CD4-positive, alpha-beta T cell treated with Interleukin-1 beta for 1 hour (primary cell): ENCODE measurements around the gene SMURF2.
A peak's percentile ranks its signal among the peaks of the same experiment; 100 is the strongest.
"Not testable (repeated sequence)": the region's sequence is repeated elsewhere in the genome, so short reads cannot be mapped to it uniquely, and the experiment has no call there.

Source experiments
- DNase-seq, 2 donors: peaks; one replicate each; pipeline ENCODE4 v3.0.0-alpha.2; 2020 to 2022

SMURF2 gene

DNA sequence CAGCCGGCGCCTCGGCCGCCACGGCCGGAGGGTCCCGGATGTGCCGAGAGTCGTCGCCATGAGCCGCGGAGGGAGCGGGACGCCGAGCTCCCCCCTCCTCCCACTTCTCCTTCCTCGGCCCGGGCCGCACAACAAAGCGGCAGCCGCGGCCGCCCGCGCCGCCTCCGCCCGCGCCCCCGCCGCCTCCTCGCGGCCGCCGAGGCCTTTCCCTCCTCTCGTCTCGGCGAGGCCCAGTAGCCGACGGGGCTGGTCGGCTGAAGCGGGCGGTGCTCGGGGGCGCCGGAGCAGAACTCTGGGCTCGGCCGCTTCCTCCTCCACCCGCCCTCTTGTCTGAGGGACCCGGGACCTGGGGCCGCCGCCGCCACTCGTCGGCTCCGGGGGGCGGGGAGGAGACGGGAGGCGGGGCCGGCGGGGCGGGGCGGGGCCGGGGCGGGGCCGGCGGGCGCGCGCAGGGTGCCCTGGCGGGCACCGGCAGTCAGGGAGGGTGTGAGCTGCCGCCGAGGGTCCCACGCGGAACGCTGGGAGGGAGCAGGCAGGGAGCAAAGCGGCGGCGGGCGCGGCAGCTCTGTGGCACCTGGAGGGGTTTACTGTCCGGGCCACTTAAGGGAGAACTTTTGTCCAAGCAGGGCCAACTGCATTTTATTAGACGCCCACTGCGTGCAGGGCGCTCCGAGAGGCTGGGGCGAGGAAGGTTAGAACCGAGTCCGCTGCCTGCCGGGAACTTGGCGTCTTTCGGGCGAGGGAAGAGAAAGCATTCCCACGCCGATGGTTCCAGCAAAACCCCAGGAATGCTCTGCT lies at the start of gene SMURF2:
SMURF2 (minus strand) TSS at position 332 of the 798 bp plus-strand sequence. CDS start 427 bp downstream, outside the sequence.
- peak; percentile 85 to 86 for DNase-seq

DNA sequence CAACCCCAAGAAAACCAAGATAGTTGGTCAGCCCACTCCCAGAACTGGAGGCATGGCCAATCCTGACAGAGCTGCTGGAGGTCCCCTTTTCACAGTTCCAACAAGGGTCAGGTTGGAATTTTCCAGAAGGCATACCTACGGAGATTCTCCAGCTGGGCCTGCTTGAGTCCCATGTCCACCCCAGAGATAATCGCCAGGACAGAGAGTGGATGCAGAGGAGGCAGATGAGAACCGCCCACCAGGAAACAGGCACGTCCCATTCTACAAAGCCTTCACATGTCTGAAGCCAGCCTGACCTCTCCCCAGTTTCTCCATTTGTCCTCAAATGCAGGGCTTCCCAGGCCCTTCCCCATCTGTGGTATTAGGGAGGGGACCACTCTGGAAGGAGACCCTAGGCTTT lies 47.4 kb upstream of the SMURF2 start:
- no peak for DNase-seq

DNA sequence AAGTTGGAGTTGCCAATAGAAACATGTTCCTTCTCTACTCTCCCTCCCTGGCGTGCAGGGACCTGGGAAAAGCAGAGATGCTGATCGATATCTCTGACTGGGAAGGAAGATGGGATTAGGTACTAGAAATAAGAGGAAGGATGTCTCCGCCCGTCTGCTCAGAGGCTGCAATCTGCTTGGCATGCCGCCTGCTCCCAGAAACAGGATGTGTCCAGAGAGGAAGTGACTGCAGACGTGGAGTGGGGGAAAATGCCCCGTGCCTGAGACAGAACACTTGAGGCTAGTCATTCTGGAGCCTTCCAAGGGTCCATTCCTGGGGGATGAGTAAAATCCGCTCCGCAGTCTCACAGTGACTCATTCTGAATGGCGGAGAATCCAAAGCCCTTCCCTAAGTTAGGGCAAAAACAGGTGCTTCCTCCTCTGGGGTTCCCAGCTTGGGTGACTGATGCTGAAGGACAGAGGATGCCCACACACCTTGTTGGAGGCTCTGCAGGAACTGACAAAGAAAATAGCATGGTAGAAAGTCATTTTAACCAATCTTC lies 45.0 kb upstream of the SMURF2 start:
- DNase-seq, result peak in 1 of 2 donors; percentile 36

DNA sequence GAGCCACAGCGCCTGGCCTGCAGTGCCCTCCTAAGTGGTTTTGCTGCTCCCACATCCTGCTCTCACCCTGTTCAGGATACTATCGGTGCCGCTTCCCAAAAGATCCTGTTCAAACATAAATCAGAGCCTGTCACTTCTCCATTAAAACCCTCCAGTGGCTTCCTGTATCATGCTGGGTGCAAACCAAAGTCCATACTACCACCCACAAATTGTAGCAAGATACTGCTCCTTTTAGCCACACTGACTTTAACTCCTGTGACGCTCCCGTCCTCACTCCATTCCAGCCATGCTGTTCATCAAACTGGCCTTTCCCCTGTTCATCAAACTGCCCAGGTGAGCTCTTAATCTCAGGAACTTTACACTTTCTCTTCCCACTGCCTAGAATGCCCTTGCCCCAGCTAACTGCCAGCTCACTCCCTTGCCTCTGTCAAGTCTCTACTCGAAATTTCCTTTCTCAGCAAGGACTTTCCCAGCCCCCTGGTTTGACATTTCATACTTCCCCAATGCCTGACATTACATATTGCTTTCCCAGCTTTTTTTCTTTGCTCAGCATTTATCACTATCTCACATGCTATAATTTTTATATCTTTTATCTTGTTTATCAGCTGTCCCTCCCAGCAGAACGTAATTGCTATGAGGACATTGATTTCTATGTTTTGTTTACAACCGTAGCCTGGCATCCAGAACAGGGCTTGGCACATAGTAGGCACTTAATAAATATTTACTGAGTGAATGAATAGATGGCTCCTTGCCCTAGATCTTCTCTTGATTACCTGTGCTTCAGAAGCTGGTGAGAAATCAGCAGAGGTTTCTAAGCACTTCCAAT lies 44.3 kb upstream of the SMURF2 start:
- no peak for DNase-seq

DNA sequence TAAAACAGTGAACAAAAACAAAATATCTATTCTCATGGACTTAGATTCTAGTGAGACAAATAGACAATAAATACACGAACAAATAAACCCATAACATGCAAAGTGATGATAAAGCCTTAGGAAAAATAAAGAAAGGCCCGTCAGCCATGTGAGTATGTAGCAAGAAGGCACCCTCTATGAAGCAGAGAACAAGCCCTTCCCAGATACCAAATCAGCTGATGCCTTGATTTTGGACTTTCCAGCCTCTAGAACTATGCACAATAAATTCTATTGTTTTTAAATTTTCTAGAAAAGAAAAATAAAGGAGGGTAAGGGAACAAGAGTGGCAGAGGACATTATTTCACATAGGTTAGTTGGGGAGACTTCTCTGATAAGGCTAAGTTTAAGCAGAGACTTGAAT lies 40.7 kb upstream of the SMURF2 start:
- DNase-seq, result no peak

DNA sequence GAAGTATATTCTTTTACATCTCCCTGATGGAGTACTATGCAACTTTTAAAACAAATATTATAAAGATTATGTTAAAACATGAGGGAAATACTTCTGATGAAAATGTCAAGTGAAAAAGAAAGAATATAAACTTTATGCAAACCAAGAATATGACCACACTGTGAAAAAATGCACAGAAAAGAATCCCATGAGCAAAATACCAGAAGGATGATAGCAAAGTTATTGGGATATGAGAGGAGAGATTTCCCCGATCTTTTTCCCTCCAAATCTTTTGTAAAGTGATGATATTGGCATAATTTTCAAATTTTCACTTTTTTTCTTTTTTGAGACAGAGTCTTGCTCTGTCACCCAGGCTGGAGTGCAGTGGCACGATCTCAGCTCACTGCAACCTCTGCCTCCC lies 36.6 kb upstream of the SMURF2 start:
- no peak for DNase-seq

DNA sequence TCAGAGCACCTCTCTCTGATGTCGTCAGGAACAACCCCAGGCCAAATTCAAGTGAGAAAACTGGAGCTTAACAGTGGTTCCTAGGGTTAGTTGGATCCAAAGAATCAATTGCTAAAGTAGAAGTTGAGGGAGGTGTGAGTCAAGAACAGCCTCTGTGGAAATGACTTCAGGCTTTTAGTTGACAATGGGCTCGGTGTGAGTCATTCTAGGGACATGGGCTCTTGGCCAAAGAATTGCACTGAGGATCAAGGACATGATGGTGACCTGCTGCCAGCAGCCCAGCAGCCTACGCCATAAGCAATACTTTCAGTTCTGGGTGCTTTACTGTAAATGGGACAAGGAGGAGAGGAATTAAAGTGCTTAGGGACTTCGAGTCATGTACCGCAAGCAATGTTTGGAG lies 32.1 kb upstream of the SMURF2 start:
- peak in 1 of 2 donors; percentile 30 for DNase-seq

DNA sequence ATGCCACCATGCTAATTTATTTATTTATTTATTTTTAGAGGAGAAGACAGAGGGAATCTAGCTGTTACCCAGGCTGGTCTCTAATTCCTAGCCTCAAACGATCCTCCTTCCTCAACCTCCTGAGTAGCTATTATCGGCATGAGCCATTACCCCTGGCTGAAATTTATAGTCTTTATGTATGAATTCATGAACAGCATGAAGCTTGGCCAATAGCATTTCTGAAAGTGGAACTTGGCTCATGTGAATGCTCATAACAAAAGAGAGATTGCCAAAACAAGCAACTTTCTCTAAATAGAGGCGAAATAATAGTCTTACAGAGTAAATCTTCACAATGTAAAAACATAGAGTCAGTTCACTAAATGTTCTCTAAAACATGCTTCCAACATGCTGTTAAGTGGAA lies 30.1 kb upstream of the SMURF2 start:
- DNase-seq, result no peak

DNA sequence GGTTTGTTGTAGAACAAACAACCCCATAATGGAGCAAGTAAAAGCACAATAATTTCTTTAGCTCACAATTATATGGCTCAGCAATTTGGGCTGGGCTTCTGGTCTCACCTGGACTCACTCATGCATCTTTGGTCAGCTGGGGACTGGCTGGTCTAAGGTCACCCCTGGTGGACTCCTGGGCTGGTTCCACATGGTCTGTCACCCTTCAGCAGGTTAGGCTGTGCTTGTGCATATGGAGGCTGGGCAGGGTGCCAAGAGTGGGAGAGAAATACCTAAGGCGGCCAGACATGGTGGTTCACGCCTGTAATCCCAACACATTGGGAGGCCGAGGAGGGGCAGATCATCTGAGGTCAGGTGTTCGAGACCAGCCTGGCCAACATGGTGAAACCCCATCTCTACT lies 27.0 kb upstream of the SMURF2 start:
- no peak for DNase-seq

DNA sequence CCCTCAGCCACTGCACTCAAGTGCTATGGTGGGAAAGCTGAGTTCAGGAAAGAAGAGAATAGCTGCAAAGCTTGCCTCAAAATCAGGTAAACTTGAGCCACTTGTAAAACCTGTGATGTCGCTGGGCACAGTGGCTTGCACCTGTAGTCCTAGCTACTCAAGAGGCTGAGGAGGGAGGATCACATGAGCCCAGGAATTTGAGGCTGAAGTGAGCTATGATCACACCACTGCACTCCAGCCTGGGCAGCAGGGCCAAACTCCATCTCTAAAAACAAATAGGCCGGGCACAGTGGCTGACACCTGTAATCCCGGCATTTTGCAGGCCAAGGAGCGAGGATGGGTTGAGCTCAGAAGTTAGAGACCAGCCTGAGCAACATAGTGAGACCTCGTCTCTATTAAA lies 26.4 kb upstream of the SMURF2 start:
- no peak for DNase-seq

DNA sequence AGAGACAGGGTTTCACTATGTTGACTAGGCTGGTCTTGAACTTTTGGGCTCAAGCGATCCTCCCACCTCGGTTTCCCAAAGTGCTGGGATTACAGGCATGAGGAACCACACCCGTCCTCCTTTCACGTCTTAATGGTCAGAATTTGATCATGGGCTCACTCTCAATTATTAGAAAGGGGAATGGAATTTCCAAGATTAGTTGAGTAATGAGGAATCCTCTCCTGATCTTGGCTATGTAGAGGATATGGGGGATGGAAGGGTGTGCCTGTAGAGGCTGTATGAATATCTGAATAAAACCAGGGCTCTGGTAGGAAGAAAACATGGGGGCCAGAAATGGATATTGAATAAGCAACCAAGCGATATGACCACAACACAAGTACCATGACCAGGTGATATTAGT lies 25.9 kb upstream of the SMURF2 start:
- no peak for DNase-seq

DNA sequence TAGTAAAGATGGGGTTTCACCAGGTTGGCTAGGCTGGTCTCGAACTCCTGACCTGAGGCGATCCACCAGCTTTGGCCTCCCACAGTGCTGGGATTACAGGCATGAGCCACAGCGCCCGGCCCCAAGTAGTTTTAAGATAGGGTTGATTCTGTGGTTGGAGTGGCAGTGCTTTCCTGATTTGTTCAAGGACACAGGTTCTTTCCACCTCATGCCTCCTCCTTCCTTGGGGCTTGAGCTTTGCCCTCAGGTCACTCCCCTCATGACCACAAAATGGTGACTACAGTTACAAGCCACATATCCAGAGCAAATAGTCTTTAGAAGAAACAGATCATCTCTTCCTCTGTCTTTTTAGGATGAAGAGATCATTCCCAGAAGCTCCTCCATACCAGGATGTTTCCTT lies 25.3 kb upstream of the SMURF2 start:
- no peak for DNase-seq

DNA sequence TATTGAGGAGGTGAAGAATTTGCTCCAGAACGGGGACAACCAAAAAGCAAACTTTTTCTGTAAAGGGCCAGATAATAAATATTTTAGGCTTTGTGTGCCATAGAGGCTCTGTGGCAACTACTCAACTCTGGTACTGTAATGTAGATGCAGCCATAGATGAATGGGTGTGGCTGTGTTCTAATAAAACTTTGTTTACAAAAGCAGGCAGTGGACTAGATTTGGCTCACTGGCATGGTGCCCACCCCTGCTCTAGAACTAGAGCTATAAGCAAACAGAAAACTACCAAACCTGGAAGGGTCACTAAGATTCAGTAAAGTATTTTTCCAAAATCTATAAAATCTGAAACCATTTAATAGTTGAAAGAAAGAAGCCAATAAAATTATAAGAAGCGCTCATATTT lies 24.6 kb upstream of the SMURF2 start:
- no peak for DNase-seq

DNA sequence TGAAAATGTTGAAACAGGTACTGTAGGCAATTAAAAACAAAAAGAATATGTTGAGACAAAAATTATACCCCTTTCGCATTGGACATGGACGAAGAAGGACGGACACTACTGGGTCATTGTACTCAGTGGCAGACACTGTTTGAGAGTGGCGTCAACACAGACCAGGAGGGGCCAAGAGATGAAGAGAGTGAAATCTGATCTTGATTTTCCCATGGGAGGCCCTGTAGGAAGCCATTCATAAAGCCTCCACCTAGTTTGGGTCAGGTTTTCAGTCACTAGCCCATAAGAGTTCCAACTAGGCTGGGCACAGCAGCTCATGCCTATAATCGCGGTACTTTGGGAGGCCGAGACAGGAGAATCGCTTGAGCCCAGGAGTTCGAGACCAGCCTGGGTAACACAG lies 23.6 kb upstream of the SMURF2 start:
- no peak for DNase-seq

DNA sequence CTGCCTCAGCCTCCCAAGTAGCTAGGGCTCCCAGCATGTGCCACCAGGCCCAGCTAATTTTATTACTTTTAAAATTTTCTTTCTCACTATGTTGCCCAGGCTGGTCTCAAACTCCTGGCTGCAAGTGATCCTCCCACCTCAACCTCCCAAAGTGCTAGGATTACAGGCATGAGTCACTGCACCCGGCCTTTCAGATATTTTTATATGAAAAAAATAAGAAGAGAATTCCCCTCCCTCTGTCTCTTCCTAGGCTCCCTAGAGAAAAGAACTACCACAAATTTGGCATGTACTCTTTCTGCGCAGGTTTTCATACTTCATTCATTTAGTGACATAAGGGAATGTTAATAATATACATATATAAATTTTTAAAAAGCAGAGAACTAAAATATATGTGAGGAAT lies 21.7 kb upstream of the SMURF2 start:
- DNase-seq, result no peak

DNA sequence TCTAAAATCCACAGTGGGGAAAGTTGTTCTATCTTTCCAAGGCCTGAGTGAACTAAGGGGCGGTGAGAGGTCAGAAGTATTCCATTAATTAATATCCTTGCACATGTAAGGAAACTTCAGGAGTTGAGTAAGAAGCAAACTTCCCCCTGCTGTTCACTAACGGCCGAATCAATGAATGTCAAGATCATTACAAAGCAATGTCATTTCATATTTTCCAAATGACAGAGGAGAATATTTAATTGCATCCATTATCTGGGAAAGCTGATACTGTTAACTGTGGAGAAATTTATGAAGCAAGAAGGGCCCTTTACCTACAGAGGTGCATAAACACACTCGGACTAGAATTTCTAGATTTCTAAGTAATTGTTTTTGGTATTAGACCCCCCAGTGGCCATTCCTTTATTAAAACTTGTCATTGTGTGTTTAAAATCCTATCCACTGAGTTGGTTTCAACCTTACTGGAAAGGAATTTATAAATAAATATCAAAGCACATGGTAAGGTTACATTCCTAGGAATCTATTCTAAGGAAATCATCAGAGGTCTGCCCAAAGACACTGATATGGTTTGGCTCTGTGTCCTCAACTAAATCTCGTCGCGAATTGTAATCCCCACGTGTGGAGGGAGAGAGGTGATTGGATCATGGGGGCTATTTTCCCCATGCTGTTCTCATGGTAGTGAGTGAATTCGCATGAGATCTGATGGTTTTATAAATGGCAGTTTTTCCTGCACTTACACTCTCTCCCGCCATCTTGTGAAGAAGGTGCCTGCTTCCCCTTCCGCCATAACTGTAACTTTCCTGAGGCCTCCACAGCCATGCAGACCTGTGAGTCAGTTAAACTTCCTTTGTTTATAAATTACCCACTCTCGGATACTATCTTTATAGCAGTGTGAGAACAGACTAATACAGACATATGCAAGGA lies 20.4 kb upstream of the SMURF2 start:
- DNase-seq, result no peak

DNA sequence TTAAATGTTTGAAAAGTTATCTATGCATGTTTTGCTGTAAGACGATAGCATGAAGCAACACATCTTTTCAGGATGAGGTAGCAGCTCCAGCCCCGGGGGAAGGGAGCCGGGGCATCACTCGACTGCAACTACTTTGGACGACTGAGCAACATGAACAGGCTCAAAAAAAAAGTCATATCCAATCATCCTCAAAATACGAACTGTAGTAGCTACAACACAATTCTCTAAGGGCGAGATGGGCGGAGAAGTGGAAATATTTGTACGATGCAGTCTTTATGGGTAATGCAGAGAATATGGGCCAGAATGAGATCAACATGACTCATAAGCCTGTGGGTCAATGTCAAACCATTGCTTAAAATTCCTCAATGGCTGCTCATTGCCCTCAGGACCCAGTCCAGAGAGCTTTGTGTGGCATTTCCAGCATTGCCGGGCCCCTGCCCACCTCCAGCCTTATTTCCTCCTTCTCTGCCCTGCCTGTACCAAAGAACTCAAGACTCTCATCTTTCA lies 17.7 kb upstream of the SMURF2 start:
- no peak for DNase-seq

DNA sequence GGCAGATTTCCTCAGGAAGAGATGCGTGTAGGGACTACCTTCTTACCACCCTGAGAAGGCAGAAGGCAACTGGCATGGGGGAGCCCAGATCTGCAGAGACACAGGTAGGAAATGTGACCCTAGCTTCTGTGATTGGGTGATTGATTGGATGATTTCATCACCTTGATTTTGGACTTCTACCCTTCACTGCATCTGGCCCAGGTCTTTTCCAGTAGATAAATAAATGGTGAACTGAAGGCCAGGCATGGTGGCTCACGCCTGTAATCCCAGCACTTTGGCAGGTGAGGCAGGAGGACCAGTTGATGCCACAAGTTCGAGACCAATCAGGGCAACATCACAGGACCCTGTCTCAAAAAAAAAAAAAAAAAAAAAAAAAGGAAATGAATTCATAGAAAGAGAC lies 14.7 kb upstream of the SMURF2 start:
- DNase-seq, result no peak

DNA sequence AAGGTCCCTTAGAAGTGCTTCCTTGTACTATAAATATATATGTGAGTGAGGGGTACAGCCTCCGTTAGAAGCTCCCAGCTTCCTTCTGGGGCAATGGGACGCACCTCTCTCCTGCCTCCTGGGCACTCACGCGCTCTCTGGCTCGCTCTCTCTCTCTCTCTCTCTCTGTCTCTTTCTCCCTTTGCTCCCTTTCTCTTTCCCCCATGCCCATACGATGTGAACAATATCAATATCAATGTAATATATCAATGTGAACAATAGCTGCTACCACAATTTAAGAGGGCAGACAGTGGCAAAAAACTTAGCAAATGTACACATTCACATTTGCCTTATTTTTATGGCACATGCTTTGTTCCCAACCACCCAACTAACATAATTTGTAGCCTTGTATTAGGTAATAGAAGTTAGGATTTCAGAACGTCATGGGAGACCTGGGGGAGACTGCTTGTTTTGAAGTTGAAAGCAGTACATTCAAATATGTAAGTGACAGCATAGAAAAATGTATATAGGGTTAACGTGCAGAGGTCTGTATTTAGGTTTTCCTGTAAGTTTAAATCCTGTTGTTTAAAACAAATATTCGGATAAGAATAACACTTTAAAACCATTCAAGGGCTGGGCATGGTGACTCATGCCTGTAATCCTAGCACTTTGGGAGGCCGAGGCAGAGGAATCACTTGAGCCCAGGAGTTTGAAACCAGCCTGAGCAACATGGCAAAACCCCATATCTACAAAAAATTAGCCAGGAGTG lies 8.9 kb upstream of the SMURF2 start:
- not testable (repeated sequence) for DNase-seq

DNA sequence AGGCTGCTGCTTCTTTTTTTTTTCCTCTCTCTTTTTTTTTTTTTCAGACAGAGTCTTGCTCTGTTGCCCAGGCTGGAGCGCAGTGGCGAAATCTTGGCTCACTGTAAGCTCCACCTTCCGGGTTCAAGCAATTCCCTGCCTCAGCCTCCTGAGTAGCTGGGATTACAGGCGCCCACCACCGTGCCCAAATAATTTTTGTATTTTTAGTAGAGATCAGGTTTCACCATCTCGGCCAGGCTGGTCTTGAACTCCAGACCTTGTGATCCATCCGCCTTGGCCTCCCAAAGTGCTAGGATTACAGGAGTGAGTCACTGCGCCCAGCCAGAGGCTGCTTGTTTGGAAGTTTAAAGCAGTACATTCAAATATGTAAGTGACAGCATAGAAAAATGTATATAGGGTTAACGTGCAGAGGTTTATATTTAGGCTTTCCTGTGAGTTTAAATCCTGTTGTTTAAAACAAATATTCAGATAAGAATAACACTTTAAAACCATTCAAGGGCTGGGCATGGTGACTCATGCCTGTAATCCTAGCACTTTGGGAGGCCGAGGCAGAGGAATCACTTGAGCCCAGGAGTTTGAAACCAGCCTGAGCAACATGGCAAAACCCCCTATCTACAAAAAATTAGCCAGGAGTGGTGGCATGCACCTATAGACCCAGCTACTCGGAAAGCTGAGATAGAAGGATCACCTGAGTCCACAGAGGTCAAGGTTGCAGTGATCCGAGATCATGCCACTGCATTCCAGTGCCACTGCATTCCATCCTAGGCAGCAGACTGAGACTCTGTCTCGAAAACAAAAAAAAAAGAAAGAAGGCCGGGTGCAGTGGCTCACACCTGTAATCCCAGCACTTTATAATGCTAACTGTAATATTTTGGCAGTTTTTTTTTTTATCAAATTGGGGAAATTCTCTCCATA lies 6.0 kb upstream of the SMURF2 start:
- DNase-seq, result not testable (repeated sequence)
